Activated CD4-positive, alpha-beta T cell treated with anti-CD3 and anti-CD28 coated beads, Interleukin-2, amount 10 ng/mL, durations not matched to agents 7 days and 5 days (primary cell): ENCODE results near the gene TTC39C. TPM values are rescaled to one million over a fixed set of nuclear protein-coding genes. Genes with fewer than 3 reads are reported as not detected.
"Not testable (repeated sequence)": the region's sequence is repeated elsewhere in the genome, so short reads cannot be mapped to it uniquely, and the experiment has no call there.

Experiments
- CTCF ChIA-PET: fragments of 350-600 bp; sonication (Branson Sonifier 250); formaldehyde crosslinking; loops from one replicate; lab custom pipeline; 2021; ENCODE audit warnings: antibody characterized with exemption; lab: Charles Lee
- POLR2A ChIA-PET: fragments of 350-600 bp; sonication (Branson Sonifier 250); formaldehyde crosslinking; loops from one replicate; lab custom pipeline; 2021; ENCODE audit warnings: antibody characterized with exemption; lab: Charles Lee
- DNase-seq: peaks from one replicate; pipeline ENCODE4 v3.0.0-alpha.2; 2020
- H3K27ac Mint-ChIP-seq: one replicate; pipeline ENCODE4 v1.8.0; 2021; ENCODE audit warnings: mild to moderate bottlenecking, moderate library complexity, mixed read lengths
- H3K27me3 Mint-ChIP-seq: one replicate; pipeline ENCODE4 v1.8.0; 2021; ENCODE audit warnings: mixed read lengths
- H3K36me3 Mint-ChIP-seq: one replicate; pipeline ENCODE4 v1.8.0; 2021; ENCODE audit warnings: low read depth, mixed read lengths
- H3K4me1 Mint-ChIP-seq: one replicate; pipeline ENCODE4 v1.8.0; 2021; ENCODE audit warnings: mixed read lengths
- H3K4me3 Mint-ChIP-seq: one replicate; pipeline ENCODE4 v1.8.0; 2021; ENCODE audit warnings: mild to moderate bottlenecking, moderate library complexity, mixed read lengths
- H3K9me3 Mint-ChIP-seq: one replicate; pipeline ENCODE4 v1.8.0; 2021; ENCODE audit warnings: mixed read lengths
- total RNA-seq, 2 experiments: library from RNA; stranded (reverse); gene quantifications; one replicate each; pipeline ENCODE4 v1.2.3, GENCODE V29; 2021

TTC39C gene
- total RNA-seq, 2 experiments from 2014 or later = 93.0 to 93.5 TPM

GRCh38 chr18:24142376-24142775, 127.8 kb downstream of the TTC39C start:
- Mint-ChIP-seq H3K27me3 (peaks cover 48% of the 10 kb centered on the region), H3K4me3 (no peak overlapping the region), H3K27ac (no peak overlapping the region), H3K9me3 (no peaks in the 10 kb centered on the region), H3K4me1 (peaks cover 18% of the 10 kb centered on the region), H3K36me3 (peaks cover 5% of the 10 kb centered on the region)
- ChIA-PET POLR2A (no interaction called here), CTCF (no interaction called here)
- no peak for DNase-seq

DNA sequence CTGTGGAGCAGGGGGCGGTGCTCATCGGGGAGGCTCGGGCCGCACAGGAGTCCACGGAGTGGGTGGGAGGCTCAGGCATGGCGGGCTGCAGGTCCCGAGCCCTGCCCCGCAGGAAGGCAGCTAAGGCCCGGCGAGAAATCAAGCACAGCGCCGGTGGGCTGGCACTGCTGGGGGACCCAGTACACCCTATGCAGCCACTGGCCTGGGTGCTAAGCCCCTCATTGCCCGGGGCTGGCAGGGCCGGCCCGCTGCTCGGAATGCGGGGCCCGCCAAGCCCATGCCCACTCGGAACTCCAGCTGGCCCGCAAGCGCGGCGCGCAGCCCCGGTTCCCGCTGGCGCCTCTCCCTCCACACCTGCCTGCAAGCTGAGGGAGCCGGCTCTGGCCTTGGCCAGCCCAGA, 135.0 kb downstream of the TTC39C start:
- H3K36me3 Mint-ChIP-seq, H3K9me3 Mint-ChIP-seq, POLR2A ChIA-PET, H3K4me1 Mint-ChIP-seq, H3K4me3 Mint-ChIP-seq, H3K27ac Mint-ChIP-seq, DNase-seq: not testable (repeated sequence)
- CTCF ChIA-PET = interaction anchor here (1.1 kb wide), 1 partner anchor 25 kb away, joined by 3 read pairs; no protein-coding TSS in a partner anchor
- H3K27me3 Mint-ChIP-seq = peaks cover 13% of the 10 kb centered on the region

GRCh38 chr18:24153397-24153796, 138.8 kb downstream of the TTC39C start:
- H3K4me1 Mint-ChIP-seq = no peaks in the 10 kb centered on the region
- no peaks in the 10 kb centered on the region for H3K36me3 Mint-ChIP-seq
- no peak overlapping the region for H3K27ac Mint-ChIP-seq

GRCh38 chr18:24157855-24158254, 143.3 kb downstream of the TTC39C start:
- Mint-ChIP-seq H3K4me1 (no peaks in the 10 kb centered on the region), H3K27ac (no peak overlapping the region), H3K36me3 (no peaks in the 10 kb centered on the region), H3K27me3 (no peaks in the 10 kb centered on the region), H3K9me3 (no peaks in the 10 kb centered on the region), H3K4me3 (no peak overlapping the region)
- POLR2A ChIA-PET = no interaction called here
- CTCF ChIA-PET = no interaction called here
- DNase-seq = no peak

More at GRCh38 chr18:24153397-24153796, 138.8 kb downstream of the TTC39C start:
- Mint-ChIP-seq H3K9me3 (no peaks in the 10 kb centered on the region), H3K4me3 (no peak overlapping the region), H3K27me3 (no peaks in the 10 kb centered on the region)
- DNase-seq = no peak
- CTCF ChIA-PET = no interaction called here
- POLR2A ChIA-PET = no interaction called here

GRCh38 chr18:24160086-24160485, 145.5 kb downstream of the TTC39C start:
- Mint-ChIP-seq H3K27ac (no peak overlapping the region), H3K27me3 (no peaks in the 10 kb centered on the region), H3K9me3 (no peaks in the 10 kb centered on the region), H3K36me3 (no peaks in the 10 kb centered on the region), H3K4me3 (no peak overlapping the region), H3K4me1 (no peaks in the 10 kb centered on the region)
- ChIA-PET CTCF (no interaction called here), POLR2A (no interaction called here)
- DNase-seq = no peak

- no peaks in the 10 kb centered on the region for H3K4me1 Mint-ChIP-seq
- no peak for DNase-seq
- no peaks in the 10 kb centered on the region for H3K9me3 Mint-ChIP-seq
- no peaks in the 10 kb centered on the region for H3K27me3 Mint-ChIP-seq
- H3K36me3 Mint-ChIP-seq = no peaks in the 10 kb centered on the region
- POLR2A ChIA-PET = no interaction called here
- no peak overlapping the region for H3K4me3 Mint-ChIP-seq
- CTCF ChIA-PET = no interaction called here
- no peak overlapping the region for H3K27ac Mint-ChIP-seq
Observed at GRCh38 chr18:24161304-24161703, 146.8 kb downstream of the TTC39C start.

- ChIA-PET POLR2A (no interaction called here), CTCF (interaction anchor here (1.1 kb wide), 1 partner anchor 8 kb away, joined by 3 read pairs; no protein-coding TSS in a partner anchor)
- H3K27ac Mint-ChIP-seq = no peak overlapping the region
- no peaks in the 10 kb centered on the region for H3K4me1 Mint-ChIP-seq
- H3K27me3 Mint-ChIP-seq = no peaks in the 10 kb centered on the region
- no peak for DNase-seq
- no peak overlapping the region for H3K4me3 Mint-ChIP-seq
- H3K36me3 Mint-ChIP-seq = no peaks in the 10 kb centered on the region
- H3K9me3 Mint-ChIP-seq = no peaks in the 10 kb centered on the region
Observed at GRCh38 chr18:24168496-24168895, 153.9 kb downstream of the TTC39C start.

DNA sequence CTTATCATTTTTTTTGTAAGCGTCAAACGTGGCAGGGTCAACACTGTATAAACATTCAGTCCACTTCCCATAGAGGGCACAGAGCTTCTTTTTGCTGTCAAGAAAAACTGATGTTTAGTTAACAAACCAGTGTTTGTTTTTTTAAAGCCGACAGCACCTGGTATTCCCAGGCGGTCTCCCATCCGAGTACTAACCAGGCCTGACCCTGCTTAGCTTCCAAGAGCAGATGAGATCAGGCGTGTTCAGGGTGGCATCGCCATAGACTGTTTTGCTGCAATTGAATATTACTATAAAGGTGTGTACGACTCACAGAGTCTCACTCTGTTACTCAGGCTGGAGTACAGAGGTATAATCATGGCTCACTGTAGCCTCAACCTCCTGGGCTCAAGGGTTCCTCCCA, 155.8 kb downstream of the TTC39C start:
- no peak overlapping the region for H3K4me3 Mint-ChIP-seq
- no peaks in the 10 kb centered on the region for H3K9me3 Mint-ChIP-seq
- CTCF ChIA-PET = no interaction called here
- no peak for DNase-seq
- no peaks in the 10 kb centered on the region for H3K36me3 Mint-ChIP-seq
- POLR2A ChIA-PET = no interaction called here
- no peak overlapping the region for H3K27ac Mint-ChIP-seq
- H3K4me1 Mint-ChIP-seq = peaks cover 5% of the 10 kb centered on the region
- H3K27me3 Mint-ChIP-seq = no peaks in the 10 kb centered on the region

- no peak for DNase-seq
- Mint-ChIP-seq H3K27me3 (no peaks in the 10 kb centered on the region), H3K36me3 (no peaks in the 10 kb centered on the region), H3K4me3 (no peak overlapping the region), H3K27ac (no peak overlapping the region), H3K4me1 (peaks cover 5% of the 10 kb centered on the region), H3K9me3 (no peaks in the 10 kb centered on the region)
- ChIA-PET CTCF (interaction anchor here (0.8 kb wide), 1 partner anchor 25 kb away, joined by 3 read pairs; no protein-coding TSS in a partner anchor), POLR2A (interaction anchor here (0.7 kb wide), 1 partner anchor 163 kb away, joined by 7 read pairs; no protein-coding TSS in a partner anchor)
Observed at GRCh38 chr18:24173997-24174396, 159.4 kb downstream of the TTC39C start.

DNA sequence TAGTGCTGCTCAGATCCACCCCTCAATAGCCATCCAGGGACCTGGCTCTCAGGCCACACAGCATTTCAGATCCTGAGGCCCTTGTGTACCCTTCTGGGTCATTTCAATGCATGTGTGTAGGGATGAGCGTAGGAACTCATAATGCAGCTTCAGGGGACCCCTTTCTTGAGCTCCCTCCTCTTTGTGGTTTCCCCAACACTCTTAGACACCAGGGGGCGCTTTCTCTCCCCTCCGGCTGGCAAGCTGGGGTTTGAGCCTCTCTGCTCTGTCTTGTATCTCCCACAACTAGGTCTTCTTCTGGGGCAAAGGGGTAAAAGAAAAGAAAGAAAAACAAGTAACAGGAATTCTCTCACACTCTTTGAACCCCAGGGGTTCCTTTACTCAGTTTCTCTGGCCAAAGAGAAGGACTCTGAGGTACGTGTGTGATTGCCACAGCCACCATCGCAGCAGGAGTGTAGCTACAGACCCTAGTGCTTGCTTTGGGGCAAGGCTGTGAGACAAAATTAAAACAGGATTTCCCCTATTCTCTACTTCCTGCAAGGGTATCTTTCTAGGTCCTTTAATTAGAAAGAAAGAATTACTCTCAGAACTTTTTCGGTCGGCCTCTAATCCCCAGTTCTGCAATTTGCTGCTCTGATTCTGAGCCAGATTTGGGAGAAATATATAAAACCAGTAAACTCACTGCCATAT, 162.3 kb downstream of the TTC39C start:
- no peaks in the 10 kb centered on the region for H3K9me3 Mint-ChIP-seq
- ChIA-PET CTCF (interaction anchor here (0.6 to 1.9 kb wide), 4 partner anchors 8 to 216 kb away, joined by 3 to 6 read pairs (median 3); no protein-coding TSS in a partner anchor), POLR2A (no interaction called here)
- H3K27ac Mint-ChIP-seq = no peak overlapping the region
- H3K4me1 Mint-ChIP-seq = peaks cover 5% of the 10 kb centered on the region
- H3K4me3 Mint-ChIP-seq = no peak overlapping the region
- H3K36me3 Mint-ChIP-seq = no peaks in the 10 kb centered on the region
- no peaks in the 10 kb centered on the region for H3K27me3 Mint-ChIP-seq
- DNase-seq = peak; percentile 24

- ChIA-PET POLR2A (no interaction called here), CTCF (no interaction called here)
- Mint-ChIP-seq H3K4me1 (peaks cover 5% of the 10 kb centered on the region), H3K27me3 (no peaks in the 10 kb centered on the region), H3K27ac (no peak overlapping the region), H3K4me3 (no peak overlapping the region), H3K9me3 (no peaks in the 10 kb centered on the region), H3K36me3 (no peaks in the 10 kb centered on the region)
- no peak for DNase-seq
Observed at GRCh38 chr18:24177499-24178133, 163.1 kb downstream of the TTC39C start.

DNA sequence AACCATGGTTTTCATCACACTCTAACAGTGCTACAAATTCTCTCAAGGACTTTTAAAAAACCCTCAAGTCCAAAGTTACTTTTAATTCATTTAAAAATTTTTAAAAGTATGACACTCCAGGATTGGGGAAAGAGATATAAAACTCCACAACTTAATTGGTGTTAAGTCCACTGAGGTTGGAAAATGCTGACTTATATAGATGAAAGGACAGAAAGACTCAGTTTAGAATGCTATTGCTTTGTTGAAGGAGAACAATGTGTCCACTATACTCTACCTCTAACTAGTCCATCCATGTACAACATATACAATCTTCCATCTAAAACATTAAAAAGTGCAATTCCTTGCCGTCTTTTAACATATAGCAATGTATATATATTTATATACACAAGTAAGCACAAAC, 165.5 kb downstream of the TTC39C start:
- Mint-ChIP-seq H3K27ac (no peak overlapping the region), H3K36me3 (no peaks in the 10 kb centered on the region), H3K4me1 (no peaks in the 10 kb centered on the region), H3K4me3 (no peak overlapping the region), H3K9me3 (no peaks in the 10 kb centered on the region), H3K27me3 (no peaks in the 10 kb centered on the region)
- DNase-seq = no peak
- ChIA-PET POLR2A (no interaction called here), CTCF (interaction anchor here (0.5 kb wide), 1 partner anchor 347 kb away, joined by 3 read pairs; no protein-coding TSS in a partner anchor)

GRCh38 chr18:24181806-24182205, 167.3 kb downstream of the TTC39C start:
- Mint-ChIP-seq H3K36me3 (no peaks in the 10 kb centered on the region), H3K27ac (no peak overlapping the region), H3K4me3 (no peak overlapping the region), H3K9me3 (no peaks in the 10 kb centered on the region), H3K4me1 (no peaks in the 10 kb centered on the region), H3K27me3 (no peaks in the 10 kb centered on the region)
- DNase-seq = no peak
- POLR2A ChIA-PET = no interaction called here
- CTCF ChIA-PET = interaction anchor here (0.8 kb wide), 1 partner anchor 42 kb away, joined by 3 read pairs; no protein-coding TSS in a partner anchor
